CD4-positive, alpha-beta T cell treated with Interferon gamma for 1 hour (primary cell): ENCODE data around the gene NR6A1.

Source experiments
- DNase-seq: peaks from one replicate; pipeline ENCODE4 v3.0.0-alpha.2; 2020

Gene NR6A1

DNA sequence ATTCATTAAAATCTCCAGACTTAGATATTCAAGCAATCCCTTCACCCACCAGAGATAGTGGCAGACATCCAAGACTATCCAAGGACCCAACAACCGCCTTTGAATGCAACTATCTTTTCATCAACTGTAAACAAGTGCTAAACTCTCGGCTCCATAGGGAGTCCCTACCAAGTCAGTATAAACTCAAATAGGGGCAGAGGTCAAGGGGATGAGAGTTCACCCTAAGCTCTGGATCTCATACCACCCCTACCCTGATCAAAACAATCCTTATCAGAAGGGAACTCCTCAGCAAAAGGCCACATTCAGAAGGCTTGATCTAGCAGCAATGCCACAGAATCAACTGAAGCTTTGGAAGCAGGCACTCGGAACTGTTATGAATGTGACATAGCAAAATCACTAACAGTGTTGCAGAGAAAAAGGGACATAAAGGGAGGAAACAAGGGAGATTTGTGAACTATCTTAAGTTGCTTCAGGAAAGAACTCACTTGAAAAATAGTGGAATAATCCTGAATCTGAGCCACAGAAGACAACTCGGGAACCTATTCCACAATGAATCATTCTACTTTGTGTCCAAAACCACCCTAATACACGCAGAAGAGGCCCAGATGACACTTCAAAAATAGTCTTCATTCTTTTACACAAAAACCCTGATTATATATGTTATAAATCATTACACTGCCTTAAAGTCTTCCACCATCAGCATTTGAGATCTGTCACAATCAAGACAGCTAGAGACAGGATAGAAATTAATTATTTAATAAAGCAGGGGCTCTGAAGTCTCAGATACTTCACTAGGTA lies 49.8 kb downstream of the NR6A1 start:
- no peak for DNase-seq

- no peak for DNase-seq
Measured at GRCh38 chr9:124720429-124721108, 50.5 kb downstream of the NR6A1 start.

GRCh38 chr9:124718928-124719327 lies 52.2 kb downstream of the NR6A1 start:
- DNase-seq, result no peak

DNA sequence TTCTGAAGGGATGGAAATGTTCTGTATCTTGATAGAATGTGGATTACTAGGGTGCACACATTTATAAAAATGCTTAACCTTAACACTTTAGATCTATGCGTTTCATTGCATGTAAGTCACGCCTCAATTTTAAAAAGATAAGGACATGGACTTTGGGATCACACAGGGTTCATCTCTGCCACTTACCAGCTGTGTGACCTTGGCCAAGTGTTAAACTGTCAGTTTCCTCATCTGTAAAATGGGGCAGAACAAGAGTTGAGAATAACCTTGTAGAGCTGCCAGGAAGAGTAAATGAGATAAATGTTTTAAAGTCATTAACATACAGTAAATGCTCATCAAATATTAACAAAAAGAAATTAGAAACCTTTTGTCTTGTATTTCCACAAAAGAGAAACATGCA lies 53.5 kb downstream of the NR6A1 start:
- no peak for DNase-seq

DNA sequence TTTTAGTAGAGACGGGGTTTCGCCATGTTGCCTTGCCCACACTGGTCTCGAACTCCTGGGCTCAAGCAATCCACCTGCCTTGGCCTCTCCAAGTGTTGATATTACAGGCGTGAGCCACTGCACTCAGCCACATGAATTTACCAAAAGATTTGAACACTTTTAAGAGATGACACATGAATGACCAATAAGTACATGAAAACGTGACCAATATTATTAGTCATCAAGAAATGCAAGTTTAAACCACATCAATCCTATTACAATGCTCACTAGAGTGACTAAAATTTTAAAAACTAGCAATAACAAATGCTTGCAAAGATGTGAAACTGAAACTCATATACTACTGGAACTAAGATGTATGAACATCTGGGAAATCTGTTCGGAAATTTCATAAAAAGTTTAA lies 54.3 kb downstream of the NR6A1 start:
- no peak for DNase-seq

- no peak for DNase-seq
Measured at GRCh38 chr9:124710766-124711165, 60.3 kb downstream of the NR6A1 start.

DNA sequence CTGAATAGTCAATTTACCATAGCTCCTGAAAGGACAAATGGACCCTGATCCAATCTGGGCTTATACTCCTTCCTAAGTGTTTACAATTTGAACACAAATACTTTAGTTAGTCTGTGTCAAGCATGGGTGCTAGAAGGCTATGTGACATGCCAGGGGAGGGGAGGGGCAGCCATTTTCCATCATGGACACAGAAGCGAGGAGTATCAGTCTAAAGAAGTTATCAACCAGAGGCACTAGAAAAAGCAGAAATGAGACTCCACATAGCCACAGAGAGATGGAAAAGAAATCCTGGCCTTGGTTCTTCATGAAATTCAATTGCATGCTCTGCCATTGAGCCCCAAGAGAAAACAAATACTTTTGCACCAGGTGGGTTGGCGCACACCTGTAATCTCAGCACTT lies 61.8 kb downstream of the NR6A1 start:
- no peak for DNase-seq

- no peak for DNase-seq
Measured at GRCh38 chr9:124708633-124709291, 62.3 kb downstream of the NR6A1 start.

DNA sequence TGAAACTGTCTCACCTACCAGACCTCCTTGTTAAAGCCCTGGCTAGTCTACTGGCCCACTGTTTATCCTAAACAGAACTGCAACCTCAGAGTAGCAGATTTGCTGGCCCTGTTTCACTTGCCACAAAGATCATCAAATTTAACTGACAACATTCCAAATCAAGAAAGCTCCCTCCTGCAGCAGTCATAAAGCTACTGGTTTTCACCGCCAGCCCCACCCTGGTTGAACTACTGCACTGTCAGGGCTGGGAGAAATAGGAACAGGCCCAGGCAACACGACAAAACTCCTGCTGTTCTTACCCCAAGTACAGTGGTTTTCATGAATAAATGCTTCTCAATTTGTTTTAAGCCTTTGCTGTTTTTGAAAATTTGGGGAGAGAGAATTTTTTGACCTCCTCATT lies 63.0 kb downstream of the NR6A1 start:
- no peak for DNase-seq

GRCh38 chr9:124707666-124708065 lies 63.4 kb downstream of the NR6A1 start:
- DNase-seq, result no peak

DNA sequence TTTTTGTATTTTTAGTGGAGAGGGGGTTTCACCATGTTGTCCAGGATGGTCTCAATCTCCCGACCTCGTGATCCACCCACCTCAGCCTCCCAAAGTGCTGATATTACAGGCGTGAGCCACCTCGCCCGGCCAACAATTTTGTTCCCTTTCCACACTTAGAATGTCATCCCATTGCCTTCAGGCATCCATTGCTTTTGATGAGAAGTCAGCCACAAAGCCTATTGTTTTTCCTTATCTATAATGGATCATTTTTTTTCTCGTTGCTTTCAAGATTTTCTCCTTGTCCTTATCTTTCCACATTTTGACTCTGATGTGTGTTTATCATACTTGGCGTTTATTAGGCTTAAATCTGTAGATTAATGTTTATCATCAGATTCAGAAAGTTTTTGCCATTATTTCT lies 64.4 kb downstream of the NR6A1 start:
- no peak for DNase-seq

GRCh38 chr9:124699575-124699974 lies 71.5 kb downstream of the NR6A1 start:
- DNase-seq, result no peak

DNA sequence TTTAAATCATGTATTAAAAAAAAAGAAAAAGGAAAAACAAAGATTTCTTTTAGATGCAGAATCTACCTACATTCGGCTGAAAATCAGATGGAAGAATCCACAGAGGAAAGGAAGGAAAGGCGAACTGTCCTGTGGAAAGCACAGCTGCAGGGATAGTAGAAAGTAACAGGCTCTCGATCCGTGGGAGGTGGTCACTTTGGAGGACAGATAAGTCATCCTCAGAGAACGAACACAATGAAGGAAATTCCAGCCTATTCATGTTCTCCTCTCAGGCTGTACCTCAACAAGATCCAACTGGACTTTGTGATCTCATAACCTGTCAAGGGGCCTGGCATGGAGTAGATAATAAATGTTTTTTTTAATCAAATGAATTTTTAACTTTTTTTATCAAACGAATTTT lies 72.8 kb downstream of the NR6A1 start:
- DNase-seq, result no peak

GRCh38 chr9:124697326-124698200 lies 73.5 kb downstream of the NR6A1 start:
- DNase-seq, result no peak

DNA sequence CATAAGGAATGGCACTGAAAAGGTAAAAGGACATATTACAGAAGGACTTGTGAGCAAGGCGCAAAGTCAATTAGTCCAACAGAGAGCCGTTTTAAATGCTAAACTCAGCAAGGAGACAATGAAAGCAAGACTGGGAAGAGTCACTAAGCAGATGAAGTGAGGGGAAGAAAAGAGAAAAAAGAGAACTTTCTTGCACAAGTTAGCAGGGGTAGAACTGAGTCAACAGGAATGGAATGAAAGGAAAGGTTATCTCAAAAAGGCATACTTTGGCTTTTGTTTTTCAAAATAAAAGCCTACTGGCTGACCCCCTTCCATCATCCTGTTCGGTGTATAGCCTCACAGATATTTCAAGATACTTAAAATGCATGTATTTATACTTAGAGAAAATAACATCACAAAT lies 75.0 kb downstream of the NR6A1 start:
- no peak for DNase-seq

DNA sequence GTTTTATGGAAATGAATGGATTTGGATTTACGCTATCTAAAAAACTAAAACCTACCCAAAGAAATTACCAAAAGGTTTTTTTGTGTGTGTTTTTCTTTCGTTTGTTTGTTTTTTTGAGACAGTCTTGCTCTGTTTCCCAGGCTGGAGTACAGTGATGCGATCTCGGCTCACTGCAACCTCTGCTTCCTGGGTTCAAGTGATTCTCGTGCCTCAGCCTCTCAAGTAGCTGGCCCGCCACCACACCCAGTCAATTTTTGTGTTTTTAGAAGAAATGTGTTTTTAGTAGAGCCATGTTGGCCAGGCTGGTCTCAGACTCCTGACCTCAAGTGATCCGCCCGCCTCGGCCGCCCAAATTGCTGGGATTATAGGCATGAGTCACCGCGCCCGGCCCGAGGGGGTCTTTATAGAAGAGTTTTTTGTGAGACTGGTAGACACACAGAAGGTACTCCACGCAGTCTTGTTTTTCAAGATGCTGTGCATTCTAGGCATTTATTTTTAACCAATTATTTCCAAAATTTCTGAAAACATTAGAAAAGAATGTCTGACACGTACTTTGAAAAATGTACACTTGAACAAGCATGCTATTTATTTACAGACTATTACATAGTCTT lies 75.7 kb downstream of the NR6A1 start:
- DNase-seq, result no peak

DNA sequence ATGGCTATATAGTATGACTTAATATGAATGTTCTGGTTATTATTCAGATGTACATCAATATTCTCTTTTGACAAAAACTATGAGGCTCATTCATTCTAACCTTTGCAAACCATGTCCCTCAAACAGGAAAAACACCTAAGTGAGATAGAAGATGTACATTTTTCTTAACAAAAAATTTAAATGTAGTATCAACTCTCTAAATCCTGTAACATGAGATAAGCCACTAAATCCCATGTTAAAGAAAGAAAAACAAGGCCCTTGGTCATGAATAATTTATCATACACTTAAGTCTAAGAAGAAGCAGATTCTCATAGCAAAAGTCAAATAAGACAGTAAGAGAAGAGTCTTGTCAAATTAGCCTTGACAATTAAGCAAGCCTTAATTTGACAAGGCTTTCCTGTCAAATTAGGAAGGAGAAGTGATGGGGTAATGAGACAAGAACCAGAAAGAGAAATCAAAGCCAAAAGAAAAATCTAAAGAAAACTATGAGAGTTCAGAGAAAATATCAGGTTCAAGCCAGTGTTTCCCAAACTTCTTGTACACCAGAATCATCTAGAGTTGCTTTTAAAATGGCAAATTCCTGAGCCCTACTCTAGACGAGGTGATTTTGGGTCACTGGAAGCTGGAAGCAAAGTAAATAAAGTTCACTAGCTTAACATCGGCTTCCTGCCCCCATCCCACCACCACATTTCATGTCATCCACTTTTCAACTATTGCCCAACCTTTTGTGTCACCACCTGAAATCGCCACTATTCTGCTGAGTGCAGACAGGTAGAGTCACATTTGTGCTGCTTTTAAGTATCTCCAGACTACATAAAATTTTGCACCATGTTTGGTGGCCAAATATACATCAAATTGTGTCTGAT lies 76.5 kb downstream of the NR6A1 start:
- DNase-seq, result no peak

DNA sequence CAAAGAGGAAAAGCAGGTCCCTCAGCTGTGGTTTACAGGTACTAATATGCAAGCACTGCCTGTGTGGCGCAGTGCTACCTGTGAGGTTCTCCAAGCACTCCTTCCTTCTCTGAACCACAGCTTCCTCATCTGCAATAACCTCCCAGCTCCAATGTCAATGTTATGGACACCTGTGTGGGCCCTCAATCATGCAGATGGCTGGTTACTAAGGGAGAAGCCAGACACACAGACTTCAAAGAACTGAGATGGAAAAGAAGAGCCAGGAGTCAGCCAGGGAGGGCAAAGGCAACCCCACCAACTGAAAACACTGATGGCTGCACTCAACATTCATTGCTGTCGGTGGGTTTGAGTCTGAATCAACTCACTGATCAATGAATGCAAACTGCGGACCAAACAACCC lies 77.7 kb downstream of the NR6A1 start:
- DNase-seq, result no peak

DNA sequence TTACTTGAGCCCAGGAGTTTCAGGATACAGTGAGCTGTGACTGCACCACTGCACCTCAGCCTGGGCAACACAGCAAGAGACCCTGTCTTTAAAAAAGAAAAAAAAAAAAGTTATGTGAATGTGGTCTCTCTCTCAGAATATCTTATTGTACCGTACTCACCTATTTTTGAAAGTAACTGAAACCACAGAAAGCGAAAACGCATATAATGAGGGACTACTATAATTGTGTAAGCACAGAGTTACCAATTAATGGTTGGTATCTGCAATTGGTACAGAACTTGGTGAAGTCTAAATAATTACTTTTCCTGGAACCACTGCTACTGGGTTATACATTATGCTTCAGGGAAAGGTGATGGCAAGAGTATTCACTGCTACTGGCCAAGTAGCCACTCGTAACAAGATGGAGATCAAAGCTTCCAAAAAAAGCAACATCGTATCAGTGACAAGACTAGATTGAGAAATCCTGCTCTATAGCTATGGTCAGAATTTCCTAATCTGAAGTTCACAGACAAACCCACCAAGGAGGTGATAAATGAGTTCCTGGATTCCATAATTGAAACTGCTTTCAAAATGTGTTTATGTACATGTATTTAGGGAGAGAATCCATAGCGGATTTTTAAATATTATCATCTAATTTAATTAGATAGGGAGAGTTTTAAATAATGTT lies 82.7 kb downstream of the NR6A1 start:
- DNase-seq, result no peak

DNA sequence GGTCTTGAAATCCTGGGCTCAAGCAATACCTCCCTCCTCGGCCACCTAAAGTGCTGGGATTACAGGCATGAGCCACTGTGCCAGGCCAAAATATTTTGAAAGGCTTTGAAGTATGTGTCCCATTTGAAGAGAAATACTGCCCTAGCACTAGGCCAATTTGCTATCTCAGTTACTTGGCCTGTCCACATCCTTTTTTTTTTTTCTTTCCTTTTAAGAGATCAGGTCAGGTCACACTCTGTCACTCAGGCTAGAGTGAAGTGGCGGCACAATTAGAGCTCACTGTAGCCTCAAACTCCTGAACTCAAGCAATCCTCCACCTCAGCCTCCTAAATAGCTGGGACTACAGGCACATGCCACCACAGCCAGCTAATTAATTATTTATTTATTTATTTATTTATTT lies 84.2 kb downstream of the NR6A1 start:
- no peak for DNase-seq

DNA sequence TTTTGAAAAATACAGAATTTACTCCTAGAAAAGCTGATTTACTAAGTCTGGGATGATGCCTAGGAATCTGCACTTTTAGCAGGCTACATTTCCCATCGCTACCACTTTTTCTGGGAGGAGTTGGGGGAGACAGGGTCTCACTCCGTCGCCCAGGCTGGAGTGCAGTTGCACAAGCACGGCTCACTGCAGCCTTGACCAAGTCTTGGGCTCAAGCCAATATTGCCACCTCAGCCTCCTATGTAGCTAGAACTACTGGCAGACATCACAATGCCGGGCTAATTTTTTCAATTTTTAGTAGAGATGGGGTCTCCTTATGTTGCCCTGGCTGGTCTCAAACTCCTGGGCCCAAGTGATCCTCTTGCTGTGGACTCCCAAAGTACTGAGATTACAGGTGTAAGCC lies 85.9 kb downstream of the NR6A1 start:
- no peak for DNase-seq
